K562 (cell line): Measurements from ENCODE around the gene AKAP12.

Experiments used
- CTCF ChIP-seq, 3 experiments: IDR thresholded peaks in 2 of 3; conservative IDR thresholded peaks in 1 of 3; 2 replicates each; pipeline ENCODE4 v1.5.1; 2011 to 2012; ENCODE audit warnings: low read length in 3 of 3, mild to moderate bottlenecking in 3 of 3, control low read depth in 2 of 3, improper control_type of control experiment in 1 of 3, inconsistent platforms in 1 of 3, low read depth in 1 of 3, mixed read lengths in 1 of 3, moderate library complexity in 1 of 3; ENCODE audit not compliant: insufficient read depth in 2 of 3
- EZH2 ChIP-seq: IDR thresholded peaks from 2 replicates; pipeline ENCODE4 v1.6.1; 2012; ENCODE audit warnings: low read depth, mild to moderate bottlenecking, inconsistent platforms, low read length, borderline replicate concordance
- KLF10 ChIP-seq: fragments of 250-450 bp; sonication (Bioruptor Pico); IDR thresholded peaks from 2 replicates; pipeline ENCODE4 v1.6.1; 2021; ENCODE audit warnings: matching md5 sums
- POLR2AphosphoS5 ChIP-seq: IDR thresholded peaks from 2 replicates; pipeline ENCODE4 v1.6.1; 2011; ENCODE audit warnings: mild to moderate bottlenecking, low read depth, low read length, moderate library complexity; ENCODE audit not compliant: control insufficient read depth, insufficient read depth
- SMC3 ChIP-seq: conservative IDR thresholded peaks from 2 replicates; pipeline ENCODE4 v1.6.1; 2011; ENCODE audit warnings: low read depth, low read length, improper control_type of control experiment; ENCODE audit not compliant: insufficient read depth

GRCh38 chr6:151320140-151320539, 80.4 kb downstream of the AKAP12 start:
- TF ChIP-seq POLR2AphosphoS5 = no peak
- no peak for TF ChIP-seq SMC3
- no peak for TF ChIP-seq EZH2
- TF ChIP-seq KLF10 (CRISPR knock-in tag) = no peak
- TF ChIP-seq CTCF (IDR thresholded peaks at IDR 0.05 in 2 of 3, conservative IDR thresholded peaks at IDR 0.05 in 1 of 3; ENCODE audit: insufficient read depth in 2 of 3, low read depth in 1 of 3, low read length in 3 of 3) = no peak
